T47D (cell line): ENCODE data around the gene UBE3D.
"Not testable (repeated sequence)": the region's sequence is repeated elsewhere in the genome, so short reads cannot be mapped to it uniquely, and the experiment has no call there.

Experiments
- DNase-seq, 2 experiments: peaks; one replicate each; pipeline versions ENCODE4 v3.0.0 to v3.0.0-alpha.2; 2011 to 2012; ENCODE audit warnings: low read depth in 1 of 2, low spot score in 1 of 2
- JUND ChIP-seq: IDR thresholded peaks from 2 replicates; pipeline ENCODE4 v1.6.1; 2012; ENCODE audit warnings: low read depth
- in situ Hi-C: cut with HindIII; loops from 2 replicates; pipeline ENCODE4 v1.10.0; 2016; ENCODE audit warnings: low sequenced_read_pairs, low pct_unique_long_range_greater_than_20kb

Gene UBE3D

GRCh38 chr6:83047065-83047754 lies 18.4 kb downstream of the UBE3D start:
- in situ Hi-C loops = no loop called here
- no peak for TF ChIP-seq JUND
- peak in 1 of 2 experiments; percentile 49 for DNase-seq

DNA sequence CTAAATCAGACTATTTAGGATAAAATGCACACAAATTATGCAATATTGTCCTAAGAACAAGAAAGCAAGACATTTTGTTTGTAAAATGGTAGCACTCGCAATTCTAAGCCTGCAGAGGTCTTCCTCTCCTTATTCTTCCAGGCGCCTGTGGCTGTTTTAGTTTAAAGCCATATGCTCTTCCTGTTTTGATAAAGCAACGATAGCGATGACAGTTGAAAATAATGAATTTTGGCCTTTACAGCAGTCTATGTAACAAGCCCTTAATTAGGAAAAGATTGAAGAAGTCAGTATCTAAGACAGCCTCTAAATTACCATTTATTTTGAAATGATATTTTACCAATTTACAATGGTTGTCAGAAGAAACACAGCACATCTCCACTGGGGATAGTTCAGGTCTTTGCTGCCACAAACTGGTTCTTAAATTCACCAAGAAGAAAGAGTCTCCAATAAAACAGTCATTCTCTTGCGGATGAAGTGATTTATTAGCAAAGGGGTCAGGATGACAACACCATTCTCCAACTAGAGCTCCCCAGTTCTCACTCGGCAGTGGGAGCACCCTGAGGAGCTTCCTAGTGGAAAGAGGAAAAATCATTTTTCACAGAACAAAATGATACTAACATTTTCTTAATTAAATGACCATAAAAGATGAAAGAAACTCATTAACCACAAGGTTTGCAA lies 21.4 kb downstream of the UBE3D start:
- in situ Hi-C loops = no loop called here
- no peak for TF ChIP-seq JUND
- no peak for DNase-seq

GRCh38 chr6:83042467-83043053 lies 23.1 kb downstream of the UBE3D start:
- no peak for DNase-seq
- in situ Hi-C loops = no loop called here
- no peak for TF ChIP-seq JUND

- DNase-seq = no peak
- in situ Hi-C loops = no loop called here
- no peak for TF ChIP-seq JUND
These were observed 27.4 kb downstream of the UBE3D start for GRCh38 chr6:83038246-83038645.

DNA sequence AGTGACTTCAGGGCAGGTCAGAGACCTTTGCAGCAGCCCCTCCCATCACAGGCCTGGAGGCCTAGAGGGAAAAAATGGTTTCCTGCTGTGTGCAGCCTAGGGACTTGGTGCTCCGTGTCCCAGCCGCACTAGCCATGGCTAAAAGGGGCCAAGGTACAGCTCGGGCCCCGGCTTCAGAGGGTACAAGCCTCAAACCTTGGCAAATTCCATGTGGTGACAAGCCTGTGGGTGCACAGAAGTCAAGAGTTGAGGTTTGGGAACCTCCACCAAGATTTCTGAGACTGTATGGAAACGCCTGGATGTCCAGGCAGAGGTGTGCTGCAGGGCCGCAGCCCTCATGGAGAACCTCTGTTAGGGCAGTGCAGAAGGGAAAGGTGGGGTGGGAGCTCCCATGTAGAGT lies 34.0 kb downstream of the UBE3D start:
- no peak for DNase-seq
- in situ Hi-C loops = no loop called here
- no peak for TF ChIP-seq JUND

GRCh38 chr6:83019741-83020140 lies 45.9 kb downstream of the UBE3D start:
- in situ Hi-C loops = no loop called here
- no peak for DNase-seq
- TF ChIP-seq JUND = no peak

GRCh38 chr6:83011131-83011530 lies 54.5 kb downstream of the UBE3D start:
- in situ Hi-C loops, DNase-seq: not testable (repeated sequence)

DNA sequence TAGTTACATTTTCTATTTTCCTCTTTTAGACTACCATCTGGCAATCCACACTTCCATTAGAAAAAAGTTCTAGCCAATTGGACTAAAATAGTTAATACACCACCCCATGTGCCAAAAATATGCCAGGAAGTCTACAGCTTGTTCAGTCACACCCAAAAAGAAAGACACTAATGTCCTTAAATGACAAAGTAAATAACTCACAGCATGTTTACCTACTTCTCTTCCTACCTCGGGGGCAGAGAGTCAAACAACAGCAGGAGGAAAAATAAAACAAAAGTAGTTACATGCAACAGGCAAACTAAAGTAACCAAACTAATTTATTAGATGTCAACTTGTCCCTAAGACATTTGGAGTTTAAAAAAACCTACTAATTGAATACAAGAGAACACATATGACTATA lies 57.0 kb downstream of the UBE3D start:
- TF ChIP-seq JUND = peak; percentile 14; the same call in 1 of the 2 replicates
- DNase-seq = peak in 1 of 2 experiments; percentile 76
- in situ Hi-C loops = no loop called here

- no peak for DNase-seq
These were observed 59.3 kb downstream of the UBE3D start for GRCh38 chr6:83006270-83006905.

GRCh38 chr6:82996156-82996555 lies 69.5 kb downstream of the UBE3D start:
- in situ Hi-C loops = no loop called here

More at GRCh38 chr6:83006270-83006905, 59.3 kb downstream of the UBE3D start:
- no peak for TF ChIP-seq JUND
- in situ Hi-C loops = no loop called here

DNA sequence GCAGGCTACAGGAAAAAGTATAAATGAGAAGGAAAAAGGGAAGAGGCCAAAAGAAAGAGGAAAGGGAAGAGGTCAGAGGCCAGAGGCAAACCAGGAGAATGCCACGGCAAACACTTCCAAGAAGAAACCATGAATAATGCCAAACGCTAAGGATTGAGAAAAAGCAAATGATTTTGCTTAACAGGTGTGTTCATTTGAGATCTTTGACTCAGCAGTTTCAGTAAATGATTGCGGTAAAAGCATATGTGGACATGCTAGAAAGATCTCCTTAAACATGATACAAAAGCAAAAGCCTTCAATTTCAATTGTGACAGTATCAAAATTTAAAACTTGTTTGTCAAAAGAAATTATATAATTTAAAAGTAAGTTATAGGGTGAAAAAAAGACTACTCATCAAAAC lies 70.6 kb downstream of the UBE3D start:
- no peak for DNase-seq
- no peak for TF ChIP-seq JUND
- in situ Hi-C loops = no loop called here

More at GRCh38 chr6:82996156-82996555, 69.5 kb downstream of the UBE3D start:
- TF ChIP-seq JUND = no peak
- DNase-seq = no peak

DNA sequence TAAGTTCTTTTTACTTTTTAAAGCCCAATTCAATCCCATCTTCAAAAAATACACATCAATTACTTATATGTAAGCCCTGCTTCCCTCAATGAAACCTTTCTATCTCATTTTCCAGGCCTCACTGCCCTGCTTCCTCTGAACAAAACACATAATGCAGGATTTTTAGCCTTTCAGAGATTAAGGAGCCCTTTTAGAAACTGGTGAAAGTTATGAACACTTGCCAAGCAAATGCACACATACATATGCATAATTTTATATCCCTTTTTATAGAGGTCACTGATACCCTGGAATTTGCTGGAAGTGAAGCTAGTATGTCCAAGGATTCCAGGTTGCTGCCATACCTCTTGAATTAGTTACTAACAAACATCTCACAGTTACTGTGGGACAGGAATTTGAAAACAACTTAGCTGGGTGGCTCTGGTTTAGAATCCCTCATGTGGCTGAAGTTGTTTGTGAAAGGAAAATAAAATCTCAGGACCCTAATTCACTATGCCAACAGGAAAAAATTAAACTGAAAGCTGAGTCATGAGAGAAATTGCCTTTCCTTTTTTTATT lies 75.8 kb downstream of the UBE3D start:
- no peak for TF ChIP-seq JUND
- DNase-seq = no peak
- in situ Hi-C loops = no loop called here
